ENCODE data around the gene CNIH4.

Gene CNIH4

DNA sequence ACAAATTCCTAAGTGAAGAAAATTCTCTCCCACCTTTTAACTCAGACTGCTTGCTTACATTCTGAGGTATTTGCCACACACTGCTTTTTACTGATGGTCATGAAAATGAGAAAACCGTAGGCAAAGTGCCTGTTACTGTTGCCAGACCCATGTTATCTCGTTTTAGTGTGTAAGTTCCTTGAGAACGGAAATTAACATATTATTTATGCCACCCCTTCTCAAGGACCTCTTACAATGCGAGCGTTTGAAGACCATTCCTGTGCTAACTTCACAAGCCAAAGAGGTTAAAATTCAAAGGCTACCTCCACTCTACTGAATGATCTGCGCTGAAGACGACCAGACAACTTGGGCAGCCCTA, 27.2 kb upstream of the CNIH4 start:
- Histone ChIP-seq H3K4me3 (replicated peaks; ENCODE audit: insufficient read depth, low read length) (peak overlapping the region; percentile 81), H3K27ac (replicated peaks) (peak overlapping the region; percentile 100), H3K27me3 (ENCODE audit: insufficient read depth, poor library complexity, severe bottlenecking) (no peaks in the 10 kb centered on the region)
- TF ChIP-seq GABPA (IDR thresholded peaks at IDR 0.05; ENCODE audit: low read depth) (no peak), POLR2AphosphoS5 (IDR thresholded peaks at IDR 0.05; ENCODE audit: low read depth) (no peak), SPI1 (IDR thresholded peaks at IDR 0.05; ENCODE audit: borderline replicate concordance, low read depth) (no peak), REST (IDR thresholded peaks at IDR 0.05; ENCODE audit: insufficient replicate concordance, low read depth) (no peak), CTCF (IDR thresholded peaks at IDR 0.05; ENCODE audit: insufficient read depth, low read length) (no peak)
- DNase-seq (ENCODE audit: low read depth in 1 of 2, low spot score in 1 of 2) = no peak

DNA sequence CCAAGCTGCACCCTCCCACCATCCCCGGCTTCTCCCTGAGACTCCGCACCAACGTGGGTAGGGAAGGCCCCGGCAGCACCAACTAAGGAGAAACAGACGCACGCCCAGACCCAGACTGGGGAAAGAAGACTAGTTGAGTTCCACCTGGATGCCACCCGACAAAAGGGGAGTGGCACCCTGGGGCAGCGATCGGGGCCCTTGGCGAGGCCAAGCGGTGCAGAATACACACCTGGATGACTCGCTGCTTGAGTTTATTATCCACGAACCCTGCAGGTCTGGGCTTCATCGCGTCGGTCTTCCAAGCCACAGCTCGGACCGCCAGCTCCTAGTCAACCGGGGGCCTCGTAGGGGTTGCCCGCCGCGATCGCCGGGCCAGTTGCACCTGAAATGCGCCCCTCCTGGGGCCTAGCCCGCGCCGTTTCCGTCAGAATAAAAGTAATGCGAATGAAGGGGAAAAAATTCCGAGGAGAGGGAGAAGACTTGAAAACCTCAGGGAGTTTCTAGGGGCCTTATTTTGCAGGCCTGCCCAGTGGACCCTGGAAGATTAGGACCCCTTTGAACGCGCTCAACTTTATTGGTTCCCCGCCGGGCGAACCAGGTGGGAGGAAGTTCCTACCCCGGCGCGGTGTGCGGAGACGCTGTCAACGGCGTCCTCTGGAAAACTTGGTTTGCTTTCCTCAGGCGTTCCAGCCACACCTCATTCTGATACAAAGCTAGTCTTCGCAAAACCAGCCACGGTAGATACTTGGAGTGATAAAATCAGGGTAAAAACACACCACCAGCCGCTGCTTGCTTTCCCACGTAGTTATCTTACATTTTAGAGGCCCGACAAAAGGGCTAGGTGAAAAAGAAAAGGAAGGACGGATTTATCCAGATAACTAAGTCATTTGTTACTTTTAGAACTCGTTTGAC, 26.6 kb upstream of the CNIH4 start, which contains the start of gene NVL:
TSS of gene NVL (minus strand) at position 331 of the 912 bp plus-strand sequence. CDS start at position 286, 45 bp downstream.
- Histone ChIP-seq H3K27me3 (ENCODE audit: insufficient read depth, poor library complexity, severe bottlenecking) (no peaks in the 10 kb centered on the region), H3K27ac (replicated peaks) (peak within 1 kb of the TSS; percentile 100), H3K4me3 (replicated peaks; ENCODE audit: insufficient read depth, low read length) (peak within 1 kb of the TSS; percentile 81)
- no peak for TF ChIP-seq CTCF (IDR thresholded peaks at IDR 0.05; ENCODE audit: insufficient read depth, low read length)
- no peak for TF ChIP-seq REST (IDR thresholded peaks at IDR 0.05; ENCODE audit: insufficient replicate concordance, low read depth)
- TF ChIP-seq GABPA (IDR thresholded peaks at IDR 0.05; ENCODE audit: low read depth) = peak; percentile 89
- peak; percentile 61 for TF ChIP-seq POLR2AphosphoS5 (IDR thresholded peaks at IDR 0.05; ENCODE audit: low read depth)
- TF ChIP-seq SPI1 (IDR thresholded peaks at IDR 0.05; ENCODE audit: borderline replicate concordance, low read depth) = peak; percentile 79; the same call in 1 of the 2 replicates
- peak; percentile 77 to 91 for DNase-seq (ENCODE audit: low read depth in 1 of 2, low spot score in 1 of 2)

- DNase-seq (ENCODE audit: low read depth in 1 of 2, low spot score in 1 of 2) = no peak
- no peak overlapping the region for H3K4me3 ChIP-seq (replicated peaks; ENCODE audit: insufficient read depth, low read length)
- no peaks in the 10 kb centered on the region for H3K27me3 ChIP-seq (ENCODE audit: insufficient read depth, poor library complexity, severe bottlenecking)
- peak overlapping the region; percentile 100 for H3K27ac ChIP-seq (replicated peaks)
- no peak for TF ChIP-seq GABPA (IDR thresholded peaks at IDR 0.05; ENCODE audit: low read depth)
- TF ChIP-seq CTCF (IDR thresholded peaks at IDR 0.05; ENCODE audit: insufficient read depth, low read length) = no peak
- TF ChIP-seq SPI1 (IDR thresholded peaks at IDR 0.05; ENCODE audit: borderline replicate concordance, low read depth) = no peak
- TF ChIP-seq POLR2AphosphoS5 (IDR thresholded peaks at IDR 0.05; ENCODE audit: low read depth) = no peak
- TF ChIP-seq REST (IDR thresholded peaks at IDR 0.05; ENCODE audit: insufficient replicate concordance, low read depth) = no peak
Measured at GRCh38 chr1:224331326-224331725, 25.4 kb upstream of the CNIH4 start.

Measured in HL-60 (cell line).